H54 (cell line): Measurements from ENCODE around the gene KRT16.

ENCODE experiments used
- DNase-seq: peaks from one replicate; pipeline ENCODE4 v3.0.0; 2011; ENCODE audit warnings: low spot score, mixed read lengths; ENCODE audit not compliant: insufficient read length
- FAIRE-seq: peaks from 3 replicates; lab custom pipeline; 2011; peaks lifted over from hg19 to GRCh38; lab: Jason Lieb, UNC
- POLR2A ChIP-seq: IDR thresholded peaks from 2 replicates; pipeline ENCODE4 v1.6.1; 2011; ENCODE audit warnings: low read depth, mild to moderate bottlenecking, low read length

Gene KRT16

GRCh38 chr17:41565338-41565737, 47.2 kb downstream of the KRT16 start:
- DNase-seq (no peak), FAIRE-seq (no peak)
- TF ChIP-seq POLR2A: no peak

DNA sequence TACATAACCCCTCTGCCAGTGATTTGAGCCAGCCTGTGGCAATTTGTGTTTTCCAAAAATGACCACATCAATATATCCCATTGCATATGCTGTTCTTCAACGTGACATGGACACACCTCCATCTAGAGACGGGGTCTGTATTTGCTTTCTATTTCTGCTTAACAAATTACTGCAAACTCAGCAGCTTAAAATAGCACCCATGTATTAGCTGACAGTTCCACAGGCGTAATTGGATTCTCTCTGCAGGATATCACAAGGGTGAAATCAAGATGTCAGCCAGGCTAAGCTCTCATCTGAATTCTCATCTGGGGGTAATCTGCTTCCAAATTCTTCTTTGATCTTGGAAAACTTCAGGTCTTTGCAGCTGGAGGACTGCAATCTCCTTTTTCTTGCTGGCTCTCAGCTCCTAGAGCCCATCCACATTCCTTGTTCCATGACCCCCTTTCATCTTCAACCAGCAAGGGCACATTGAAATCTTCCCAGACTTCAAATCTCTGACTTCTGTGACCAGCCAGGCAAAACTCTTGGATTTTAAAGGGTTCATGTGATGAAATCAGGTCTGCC, 48.9 kb downstream of the KRT16 start:
- no peak for DNase-seq
- FAIRE-seq: no peak
- TF ChIP-seq POLR2A: no peak

DNA sequence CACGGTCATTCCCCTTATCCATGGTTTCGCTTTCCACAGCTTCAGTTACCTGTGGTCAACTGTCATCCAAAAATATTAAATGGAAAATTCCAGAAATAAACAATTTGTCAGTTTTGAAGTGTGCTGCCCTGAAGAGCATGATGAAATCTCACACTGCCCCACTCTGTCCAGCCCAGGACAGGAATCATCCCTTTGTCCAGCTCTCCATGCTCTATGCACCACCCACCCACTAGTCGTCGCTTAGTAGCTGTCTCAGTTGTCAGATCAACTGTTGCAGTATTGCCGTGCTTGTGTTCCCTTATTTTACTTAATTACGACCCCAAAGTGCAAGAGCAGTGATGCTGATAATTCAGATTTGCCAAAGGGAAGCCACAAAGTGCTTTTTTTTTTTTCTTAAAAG, 51.0 kb downstream of the KRT16 start:
- TF ChIP-seq POLR2A: no peak
- no peak for DNase-seq
- no peak for FAIRE-seq
